NCI-H748 (cell line): ENCODE measurements around the gene PPAT.
A peak's percentile ranks its signal among the peaks of the same experiment; 100 is the strongest.
"Not testable (repeated sequence)": the region's sequence is repeated elsewhere in the genome, so short reads cannot be mapped to it uniquely, and the experiment has no call there.

ENCODE experiments used
- DNase-seq: peaks from one replicate; lab custom pipeline; 2025; ENCODE audit not compliant: unreplicated experiment; lab: John Stamatoyannopoulos, UW

Gene PPAT

DNA sequence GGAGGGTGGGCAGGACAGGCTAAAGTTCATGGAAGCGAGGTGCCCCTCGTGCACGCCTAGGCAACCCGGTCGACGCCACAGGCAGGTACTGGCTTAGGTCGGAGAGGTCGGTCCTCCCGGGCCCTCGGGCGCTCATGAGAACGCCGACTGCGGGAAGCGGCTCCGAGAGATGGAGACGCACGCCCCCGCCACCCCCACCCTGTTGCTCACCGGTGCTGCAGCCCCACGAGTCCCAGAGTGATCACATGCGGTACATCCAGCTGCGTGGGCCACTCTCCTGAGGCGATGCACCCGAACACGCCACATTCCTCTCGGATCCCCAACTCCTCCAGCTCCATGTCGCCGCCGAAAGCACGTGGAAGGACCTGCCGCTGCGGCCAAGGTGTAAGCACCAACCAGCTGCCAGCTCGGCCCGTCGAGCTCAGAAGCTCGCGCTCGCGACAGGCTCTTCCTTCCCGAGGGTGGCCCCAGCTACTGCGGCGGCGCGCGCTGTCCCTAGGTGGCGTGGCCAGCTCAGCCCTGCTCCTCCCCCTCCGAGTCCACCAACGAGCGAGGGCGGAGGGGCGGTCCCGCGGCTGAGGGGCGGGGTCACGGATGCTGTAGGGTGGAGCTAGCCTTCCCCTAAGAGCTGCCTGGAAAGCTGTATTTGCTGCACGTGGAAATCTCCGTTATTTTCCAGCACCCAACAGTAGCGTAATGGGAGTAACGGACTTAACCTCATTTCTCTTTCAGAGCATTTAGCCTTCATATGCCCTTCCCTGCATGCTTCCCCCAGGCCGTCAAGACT is at the start of gene PPAT:
Gene PPAT, minus strand, starts transcription at position 476 of the 787 bp plus-strand sequence. Its CDS starts 138 bp downstream, at position 338.
- peak; percentile 95 for DNase-seq

DNA sequence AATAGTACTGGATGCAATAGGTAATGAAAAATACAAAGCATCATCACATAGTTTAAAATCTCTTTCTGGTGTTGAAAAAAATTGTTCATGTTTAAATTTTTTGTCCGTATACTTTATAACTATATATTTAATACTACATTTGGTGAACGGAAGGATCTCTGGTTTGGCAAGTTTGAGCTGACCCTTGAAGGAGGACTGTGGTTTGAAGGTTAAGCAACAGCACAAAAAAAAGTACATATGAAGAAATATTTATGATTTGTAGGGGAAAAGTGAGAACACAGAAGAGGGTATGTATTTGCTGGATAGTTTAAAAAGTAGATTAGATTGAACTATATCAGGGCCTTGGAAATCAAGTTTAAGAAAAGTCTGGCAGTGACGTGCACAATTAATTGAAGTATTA is 45.3 kb upstream of the PPAT start:
- no peak for DNase-seq

DNA sequence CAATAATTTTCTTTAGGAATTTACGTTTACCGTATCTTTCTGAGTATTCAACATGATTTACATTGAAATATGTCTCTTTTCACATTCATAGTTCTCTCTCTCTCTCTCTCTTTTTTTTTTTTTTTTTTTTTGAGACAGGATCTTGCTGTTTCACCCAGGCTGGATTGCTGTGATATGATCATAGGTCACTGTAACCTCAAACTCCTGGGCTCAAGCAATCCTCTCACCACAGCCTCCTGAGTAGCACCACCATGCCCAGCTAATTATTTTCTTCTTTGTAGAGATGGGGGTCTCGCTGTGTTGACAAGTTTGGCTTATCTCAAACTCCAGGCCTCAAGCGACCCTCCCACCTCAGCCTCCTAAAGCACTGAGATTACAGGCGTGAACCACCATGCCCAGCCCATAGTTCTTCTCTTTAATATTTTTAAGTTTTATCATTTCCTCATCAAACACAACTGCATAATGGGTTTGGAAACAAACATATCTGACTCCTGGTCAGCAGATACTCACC is 41.8 kb upstream of the PPAT start:
- DNase-seq, result no peak

DNA sequence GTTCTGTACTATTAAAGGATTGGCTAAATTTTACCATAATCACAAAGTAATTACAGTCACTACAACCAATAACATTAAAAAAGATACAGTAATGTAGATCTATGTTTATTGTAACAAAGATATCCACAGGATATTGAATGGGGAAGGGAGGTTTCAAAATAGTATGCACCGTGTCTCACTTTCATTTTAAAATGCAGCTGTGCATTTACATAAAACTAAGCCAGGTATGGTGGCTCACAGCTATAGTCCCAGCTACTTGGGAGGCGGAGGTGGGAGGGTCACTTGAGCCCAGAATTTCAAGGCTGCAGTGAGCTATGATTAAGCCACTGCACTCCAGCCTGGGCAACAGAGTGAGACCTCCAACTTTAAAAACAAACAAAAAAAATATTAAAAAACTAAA is 40.5 kb upstream of the PPAT start:
- no peak for DNase-seq

DNA sequence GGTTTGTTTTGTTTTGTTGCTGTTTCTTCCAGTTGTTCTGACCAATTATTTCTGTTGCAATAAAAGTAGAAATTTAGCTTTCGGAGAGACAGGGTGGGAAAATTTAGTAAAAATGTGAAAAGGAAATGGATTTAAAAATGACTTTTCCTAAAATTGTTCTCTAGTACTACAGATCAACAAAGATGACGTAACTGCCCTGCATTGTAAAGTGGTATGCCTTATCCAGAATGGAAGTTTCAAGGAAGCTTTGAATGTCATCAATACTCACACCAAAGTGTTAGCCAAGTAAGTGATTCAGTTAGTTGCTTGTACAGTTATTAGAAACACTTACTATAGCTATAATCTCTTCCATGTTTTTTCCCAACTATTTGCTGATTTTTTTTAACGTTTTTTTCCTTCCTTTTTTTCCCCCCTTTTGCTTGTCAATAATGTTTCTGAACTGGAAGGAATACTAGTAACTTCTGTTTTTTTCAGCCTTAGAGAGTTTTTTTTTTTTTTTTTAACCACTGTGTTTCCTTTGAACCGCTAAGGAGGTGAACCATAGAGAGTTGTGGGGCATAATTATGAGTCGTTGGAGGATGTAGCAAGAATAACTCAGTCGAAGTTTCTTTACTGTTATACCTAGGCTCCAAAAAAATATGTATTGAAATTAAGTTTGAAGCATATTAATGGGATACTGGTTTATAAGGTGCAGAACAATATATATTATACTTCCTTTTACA is 34.2 kb upstream of the PPAT start:
- no peak for DNase-seq

DNA sequence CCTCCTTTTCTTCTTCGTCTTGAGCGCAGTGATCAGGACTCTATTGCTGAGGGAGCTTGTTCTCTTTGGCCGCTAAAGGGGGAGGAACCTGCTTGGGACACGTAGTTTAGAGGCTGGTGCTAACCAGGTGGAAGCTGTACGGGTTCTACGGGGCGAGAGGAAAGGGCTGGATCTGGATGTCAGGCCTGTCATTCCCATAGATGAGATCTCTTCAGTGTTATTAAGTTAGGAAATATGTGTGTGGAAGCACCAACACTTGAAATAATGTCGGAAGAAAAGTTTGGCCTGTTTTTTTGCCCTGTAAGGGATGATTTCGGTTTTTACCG is 32.6 kb upstream of the PPAT start:
- DNase-seq, result peak; percentile 59

DNA sequence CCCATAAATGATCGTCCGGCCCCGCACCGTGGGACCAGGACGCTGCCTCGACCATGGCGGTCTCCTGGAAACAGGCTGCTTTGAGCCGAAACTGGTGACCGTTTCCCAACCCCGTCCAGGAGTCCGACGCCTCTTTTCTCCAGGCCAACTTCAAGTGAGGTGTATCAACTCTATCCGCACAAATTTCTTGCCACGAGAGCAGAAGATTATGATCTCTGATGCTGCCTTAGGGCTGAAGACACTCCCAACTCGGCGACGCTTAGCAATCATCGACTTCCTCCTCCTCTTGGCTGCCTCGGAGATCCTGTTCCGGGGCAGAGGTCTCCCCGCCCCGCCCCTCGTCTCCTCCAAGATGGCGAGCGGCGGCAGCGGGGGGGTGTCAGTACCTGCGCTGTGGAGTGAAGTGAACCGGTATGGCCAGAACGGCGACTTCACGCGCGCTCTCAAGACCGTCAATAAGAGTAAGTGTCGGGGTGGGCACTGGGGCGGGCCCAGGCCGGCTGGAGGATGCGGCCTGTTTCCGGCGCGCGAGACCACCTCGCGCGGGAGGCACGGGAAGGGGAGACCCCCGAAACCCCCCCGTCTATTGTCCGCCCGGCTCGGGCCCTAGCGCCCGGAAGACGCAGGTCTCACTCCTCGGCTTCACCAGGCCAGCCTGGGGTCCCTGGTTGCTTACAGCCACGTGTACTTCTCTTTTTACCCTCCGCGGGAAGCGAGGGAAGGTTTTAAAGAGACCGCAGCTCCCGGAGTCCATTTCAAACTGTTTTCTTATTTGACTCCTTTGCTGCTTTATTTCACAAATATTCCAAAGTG is 32.1 kb upstream of the PPAT start, which contains the start of gene SRP72:
Gene SRP72, plus strand, starts transcription at position 334 of the 813 bp plus-strand sequence. Its CDS starts 19 bp downstream, at position 353.
- peak; percentile 89 for DNase-seq

DNA sequence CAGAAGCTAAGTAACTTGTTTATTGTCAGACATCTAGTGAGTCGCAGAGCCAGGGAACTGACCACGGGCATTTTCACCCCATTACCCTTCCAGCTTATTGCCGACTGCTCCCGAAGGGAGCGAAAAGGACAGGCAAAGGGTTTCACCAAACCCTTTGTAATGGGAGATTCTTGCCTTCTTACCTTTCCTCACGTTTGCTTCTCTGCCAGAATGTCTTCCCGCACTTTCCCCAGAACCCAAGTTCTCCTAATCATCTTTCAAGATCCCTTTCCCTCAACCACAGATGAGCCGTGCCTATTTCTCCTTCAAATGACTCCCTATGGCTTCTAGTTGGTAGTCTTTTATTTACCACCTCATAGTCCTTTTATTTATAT is 31.5 kb upstream of the PPAT start:
- no peak for DNase-seq

DNA sequence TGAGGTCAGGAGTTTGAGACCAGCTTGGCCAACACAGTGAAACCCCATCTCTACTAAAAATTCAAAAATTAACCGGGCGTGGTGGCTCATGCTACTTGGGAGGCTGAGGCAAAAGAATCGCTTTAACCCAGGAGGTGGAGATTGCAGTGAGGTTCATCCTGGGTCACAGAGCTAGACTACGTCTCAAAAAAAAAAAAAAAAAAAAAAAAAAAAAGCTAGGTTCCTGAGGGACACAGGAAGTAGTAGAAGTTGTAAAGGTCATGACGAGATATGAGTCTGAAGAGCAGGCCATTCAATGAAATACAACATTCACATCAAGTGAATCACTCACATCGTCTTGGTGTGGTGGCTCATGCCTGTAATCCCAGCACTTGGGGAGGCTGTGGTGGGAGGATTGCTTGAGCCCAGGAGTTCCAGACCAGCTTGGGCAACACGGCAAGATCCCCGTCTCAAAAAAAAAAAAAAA is 30.9 kb upstream of the PPAT start:
- not testable (repeated sequence) for DNase-seq

DNA sequence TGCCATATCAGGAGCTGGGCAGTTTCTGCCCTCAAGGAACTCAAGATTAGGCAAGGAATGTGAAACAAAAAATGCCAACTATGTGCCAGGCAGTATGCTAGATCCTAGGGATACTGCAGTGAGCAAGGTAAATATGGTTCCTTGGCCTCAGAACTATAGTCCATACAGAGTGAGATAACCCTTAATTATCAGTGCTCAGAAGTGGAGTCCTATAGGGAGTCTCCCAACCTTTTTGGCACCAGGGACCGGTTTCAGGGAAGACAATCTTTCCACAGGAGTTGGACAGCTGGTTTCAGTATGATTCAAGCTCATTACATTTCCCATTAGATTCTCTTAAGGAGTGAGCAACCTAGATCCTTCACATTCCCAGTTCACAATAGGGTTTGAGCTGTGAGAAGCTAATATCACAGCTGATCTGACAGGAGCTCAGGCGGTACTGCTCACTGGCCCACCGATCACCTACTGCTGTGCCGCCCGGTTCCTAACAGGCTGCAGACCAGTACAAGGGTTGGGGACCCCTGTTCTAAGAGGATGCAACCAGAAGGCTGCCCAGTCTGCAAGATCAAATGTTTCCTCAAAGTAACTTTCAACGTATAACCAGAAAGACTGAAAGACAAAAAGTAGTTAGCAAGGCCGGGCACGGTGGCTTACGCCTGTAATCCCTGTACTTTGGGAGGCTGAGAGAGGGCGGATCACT is 30.3 kb upstream of the PPAT start:
- no peak for DNase-seq

DNA sequence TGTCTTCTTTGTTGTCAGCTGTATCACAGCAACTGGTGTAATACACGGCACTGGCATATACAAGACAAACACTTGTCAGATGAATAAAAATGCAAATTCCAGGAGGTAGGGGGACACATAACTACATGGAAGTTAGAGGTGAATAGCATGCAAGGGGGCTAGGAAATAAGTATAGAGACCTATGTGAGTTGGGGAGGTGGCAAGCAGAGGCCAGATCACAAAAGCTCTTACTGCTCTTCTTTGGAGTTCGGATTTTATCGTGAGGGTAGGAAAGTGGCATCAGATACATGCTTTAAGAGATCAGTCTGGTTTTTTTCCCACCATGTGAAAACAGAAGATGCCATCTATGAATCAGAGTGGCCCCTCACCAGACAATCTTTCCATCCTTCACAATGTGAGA is 29.2 kb upstream of the PPAT start:
- DNase-seq, result no peak

DNA sequence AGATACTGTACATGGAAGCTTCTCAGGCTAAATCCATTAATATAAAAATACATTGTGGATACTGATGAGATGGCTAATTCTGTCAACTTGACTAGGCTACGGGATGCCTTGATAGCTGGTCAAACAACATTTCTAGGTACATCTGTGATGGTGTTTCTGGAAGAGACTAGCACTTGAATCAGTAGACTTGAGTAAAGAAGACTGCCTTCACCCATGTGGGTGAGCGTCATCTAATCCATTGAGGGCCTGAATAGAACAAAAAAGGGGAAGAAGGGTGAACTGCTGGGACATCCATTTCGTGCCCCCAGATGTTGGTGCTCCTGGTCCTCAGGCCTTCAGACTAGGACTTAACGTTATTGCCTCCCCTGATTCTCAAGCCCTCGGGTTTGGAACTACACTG is 28.3 kb upstream of the PPAT start:
- no peak for DNase-seq

DNA sequence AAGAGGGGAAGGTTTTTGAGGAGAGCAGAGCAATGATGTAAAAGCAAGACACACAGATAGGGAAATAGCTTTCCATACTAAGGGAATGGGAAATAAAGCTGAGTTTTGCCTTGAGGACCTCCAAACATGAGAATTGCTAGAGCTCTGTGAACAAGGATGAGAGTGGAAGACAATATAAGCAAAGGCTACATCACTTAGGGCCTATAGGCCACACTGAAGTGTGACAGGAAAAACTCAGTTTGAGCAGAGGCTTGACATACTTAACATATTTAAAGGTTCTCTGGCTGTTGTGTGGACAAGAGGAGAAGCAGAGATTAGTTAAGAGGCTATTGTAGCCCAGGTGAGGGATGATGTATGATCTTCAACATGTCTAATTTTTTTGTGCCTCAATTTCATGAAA is 26.7 kb upstream of the PPAT start:
- no peak for DNase-seq

DNA sequence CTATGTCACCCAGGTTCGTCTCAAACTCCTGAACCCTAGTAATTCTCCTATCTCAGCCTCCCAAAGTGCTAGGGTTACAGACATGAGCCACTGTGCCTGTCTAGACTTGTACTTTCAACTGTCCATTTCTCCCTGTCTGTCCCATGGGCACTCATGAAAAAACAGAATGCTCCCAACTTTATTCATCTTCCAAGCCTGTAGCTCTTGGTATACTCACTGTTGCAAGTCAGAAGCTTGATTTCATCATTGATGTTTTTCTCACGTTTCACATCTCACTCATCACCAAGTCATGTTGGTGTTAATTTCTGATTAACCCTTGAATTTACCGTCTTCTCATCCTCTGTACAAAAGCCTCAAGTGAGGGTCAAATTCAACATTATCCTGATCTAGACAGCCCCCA is 24.7 kb upstream of the PPAT start:
- DNase-seq, result no peak

DNA sequence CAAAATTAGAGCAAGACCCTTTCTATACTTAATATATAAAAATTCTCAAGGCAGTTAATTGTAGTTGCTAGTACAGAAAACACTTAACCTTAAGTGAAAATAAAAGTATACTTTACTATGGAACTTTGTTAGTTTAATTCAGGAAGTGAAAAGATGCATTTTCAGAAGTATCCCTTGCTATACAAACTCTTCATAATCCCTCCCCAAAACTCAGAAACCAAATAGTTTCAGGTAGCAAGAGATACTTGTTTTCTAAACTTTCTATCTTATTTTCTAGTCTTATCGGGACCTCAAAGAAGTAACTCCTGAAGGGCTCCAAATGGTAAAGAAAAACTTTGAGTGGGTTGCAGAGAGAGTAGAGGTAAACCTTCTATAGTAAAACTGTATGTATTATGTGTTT is 14.9 kb upstream of the PPAT start:
- DNase-seq, result no peak

DNA sequence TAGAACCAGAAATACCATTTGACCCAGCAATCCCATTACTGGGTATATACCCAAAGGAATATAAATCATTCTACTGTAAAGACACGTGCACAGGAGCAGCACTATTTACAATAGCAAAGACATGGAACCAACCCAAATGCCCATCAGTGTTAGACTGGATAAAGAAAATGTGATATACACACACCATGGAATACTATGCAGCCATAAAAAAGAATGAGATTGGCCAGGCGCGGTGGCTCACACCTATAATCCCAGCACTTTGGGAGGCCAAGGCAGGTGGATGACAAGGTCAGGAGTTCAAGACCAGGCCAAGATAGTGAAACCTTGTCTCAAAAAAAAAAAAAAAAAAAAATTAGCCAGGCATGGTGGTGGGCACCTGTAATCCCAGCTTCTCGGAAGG is 14.1 kb upstream of the PPAT start:
- not testable (repeated sequence) for DNase-seq

DNA sequence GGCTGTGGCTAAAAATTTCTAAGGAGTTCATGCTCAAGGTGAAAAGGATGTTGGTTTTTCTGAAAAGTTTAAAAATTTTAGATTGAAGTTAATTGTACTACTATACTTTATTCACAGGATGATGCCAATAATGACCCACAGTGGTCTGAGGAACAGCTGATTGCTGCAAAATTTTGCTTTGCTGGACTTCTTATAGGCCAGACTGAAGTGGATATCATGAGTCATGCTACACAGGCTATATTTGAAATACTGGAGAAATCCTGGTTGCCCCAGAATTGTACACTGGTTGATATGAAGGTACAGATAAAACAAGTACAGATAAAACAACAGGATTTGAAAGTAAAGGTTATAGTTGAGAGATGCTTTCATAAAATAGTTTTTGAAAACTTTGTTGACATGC is 12.9 kb upstream of the PPAT start:
- DNase-seq, result no peak

DNA sequence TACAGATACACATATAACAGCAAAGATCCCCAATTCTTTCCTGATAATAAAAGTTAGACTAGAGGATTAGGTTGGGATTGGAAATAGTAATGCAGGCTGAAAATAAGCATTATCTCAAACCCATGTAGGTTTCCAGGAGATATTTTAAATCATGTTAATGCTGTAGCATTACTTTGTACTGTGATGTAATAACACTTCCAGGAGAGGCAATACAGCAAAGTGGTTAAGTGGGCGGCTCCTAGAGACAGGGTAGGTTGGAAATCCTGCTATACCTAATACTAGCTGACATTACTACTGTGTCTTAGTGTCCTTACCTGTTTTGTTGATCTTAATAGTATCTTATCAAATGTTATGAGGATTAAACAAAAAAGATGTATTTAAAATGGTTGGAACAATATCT is 10.3 kb upstream of the PPAT start:
- DNase-seq, result no peak

DNA sequence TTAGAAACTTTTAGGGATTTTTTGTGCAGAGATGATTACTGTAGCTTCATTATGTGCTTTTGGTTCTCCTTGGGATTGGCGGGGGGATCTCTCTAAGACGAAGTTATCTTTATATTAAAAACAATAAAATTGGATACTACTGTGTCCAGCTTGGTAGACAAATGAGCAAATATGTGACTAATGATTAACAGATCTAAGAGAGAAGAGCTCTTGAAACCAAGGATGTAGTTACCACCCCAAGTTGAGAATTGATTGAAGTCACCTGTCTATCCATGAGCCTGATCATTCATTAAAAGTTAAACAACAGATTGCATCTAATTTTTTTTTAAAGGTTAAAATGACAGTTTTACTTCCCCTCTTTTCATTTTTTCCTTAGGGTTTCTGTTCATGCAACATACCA is 9.3 kb upstream of the PPAT start:
- no peak for DNase-seq

DNA sequence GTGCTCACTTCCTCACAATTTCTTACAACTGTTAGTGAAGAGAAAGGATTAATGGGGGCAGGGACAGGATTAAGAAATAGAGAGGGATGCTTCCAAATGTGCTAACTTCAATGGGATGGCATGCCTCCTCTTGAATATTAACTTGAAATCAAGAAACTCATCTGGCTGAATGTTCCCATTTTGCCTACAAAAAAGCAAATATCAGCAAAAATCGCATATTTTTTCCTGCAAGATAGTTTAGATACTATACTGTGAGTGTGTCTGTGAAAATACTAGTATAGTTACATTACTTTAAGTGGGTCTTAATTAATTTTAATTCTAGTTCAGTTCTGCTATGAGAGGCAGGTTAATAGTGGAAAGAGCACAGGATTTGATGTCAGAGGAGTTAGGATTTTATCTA is 5.6 kb upstream of the PPAT start:
- DNase-seq, result no peak

DNA sequence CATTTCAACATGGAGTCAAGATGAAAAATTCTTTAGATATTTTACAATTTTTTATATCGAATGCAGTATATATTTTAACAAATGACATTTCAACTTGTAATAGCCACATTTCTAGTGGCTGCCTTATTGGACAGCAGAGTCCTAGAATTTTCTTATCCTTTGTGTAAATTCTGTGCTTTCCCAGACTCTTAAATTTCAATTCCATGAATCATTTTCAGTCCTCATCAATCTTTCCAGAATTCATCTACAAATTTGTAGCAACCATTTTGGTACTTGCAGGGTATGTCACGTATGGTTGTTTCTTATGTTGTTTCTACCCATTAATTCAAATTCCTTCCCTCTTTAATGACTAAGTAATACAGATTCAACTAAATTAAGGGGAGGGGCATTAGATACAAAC is 3.4 kb upstream of the PPAT start:
- DNase-seq, result no peak
